8988T (cell line): ENCODE results near the gene EPHA2.
"Not testable (repeated sequence)": the region's sequence is repeated elsewhere in the genome, so short reads cannot be mapped to it uniquely, and the experiment has no call there.

Experiments used
- DNase-seq: peaks from one replicate; pipeline ENCODE4 v3.0.0; 2011

EPHA2 gene

DNA sequence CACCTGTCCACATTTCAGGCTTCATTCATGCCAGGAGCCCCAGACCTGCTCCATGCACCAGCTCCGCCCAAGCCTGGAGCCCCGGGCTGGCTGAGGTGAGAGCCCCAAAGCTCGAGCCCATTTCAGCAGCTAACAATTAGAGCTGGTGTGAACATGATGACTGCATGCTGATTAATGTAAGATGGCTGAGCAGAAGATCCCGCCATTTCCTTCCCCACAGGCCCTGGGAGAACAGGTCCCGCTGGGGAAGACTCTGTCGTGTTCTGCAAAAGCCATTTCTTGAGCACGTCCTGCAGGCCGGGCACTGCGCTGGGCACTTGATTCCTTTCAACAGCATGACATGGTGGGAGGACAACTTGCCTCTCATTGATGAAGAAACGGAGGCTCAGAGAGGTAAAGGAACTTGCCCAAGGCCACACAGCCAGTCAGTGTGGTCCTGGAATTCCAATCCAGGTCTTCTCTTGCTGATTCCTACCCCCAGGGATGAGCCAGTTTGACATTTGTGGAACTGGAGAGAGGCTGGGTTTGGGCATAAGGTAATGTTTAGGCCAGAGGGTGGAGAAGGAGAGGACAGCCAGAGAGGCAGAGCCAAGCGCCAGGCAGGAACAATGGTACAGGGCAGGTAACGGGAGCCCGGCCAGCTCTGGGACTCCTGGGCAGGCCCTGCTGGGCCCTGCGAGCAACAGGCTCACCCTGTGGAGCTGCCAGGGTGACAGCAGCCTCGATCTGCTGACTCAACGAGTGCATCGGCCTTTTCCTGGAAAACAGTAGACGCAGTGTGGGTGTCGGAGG, 28.1 kb upstream of the EPHA2 start:
- no peak for DNase-seq

DNA sequence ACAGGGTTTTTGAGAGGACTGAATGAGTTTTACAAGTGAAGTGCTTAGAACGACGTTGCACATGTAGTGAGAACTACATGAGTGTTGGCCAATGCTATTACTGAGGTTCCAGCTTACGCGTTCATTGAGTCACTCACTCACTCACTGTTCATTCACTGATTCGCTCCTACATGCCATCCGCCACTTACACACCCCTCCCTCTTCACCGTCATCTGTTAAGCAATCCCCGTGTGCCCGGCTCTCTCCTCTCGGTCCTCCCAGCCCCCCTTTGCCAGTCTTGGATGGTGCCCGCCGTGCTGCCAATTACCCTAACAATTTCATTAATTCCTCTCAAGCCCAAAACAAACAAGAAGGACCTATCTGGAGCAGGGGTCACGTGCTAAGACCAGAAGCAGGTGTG, 27.3 kb upstream of the EPHA2 start:
- DNase-seq = no peak

DNA sequence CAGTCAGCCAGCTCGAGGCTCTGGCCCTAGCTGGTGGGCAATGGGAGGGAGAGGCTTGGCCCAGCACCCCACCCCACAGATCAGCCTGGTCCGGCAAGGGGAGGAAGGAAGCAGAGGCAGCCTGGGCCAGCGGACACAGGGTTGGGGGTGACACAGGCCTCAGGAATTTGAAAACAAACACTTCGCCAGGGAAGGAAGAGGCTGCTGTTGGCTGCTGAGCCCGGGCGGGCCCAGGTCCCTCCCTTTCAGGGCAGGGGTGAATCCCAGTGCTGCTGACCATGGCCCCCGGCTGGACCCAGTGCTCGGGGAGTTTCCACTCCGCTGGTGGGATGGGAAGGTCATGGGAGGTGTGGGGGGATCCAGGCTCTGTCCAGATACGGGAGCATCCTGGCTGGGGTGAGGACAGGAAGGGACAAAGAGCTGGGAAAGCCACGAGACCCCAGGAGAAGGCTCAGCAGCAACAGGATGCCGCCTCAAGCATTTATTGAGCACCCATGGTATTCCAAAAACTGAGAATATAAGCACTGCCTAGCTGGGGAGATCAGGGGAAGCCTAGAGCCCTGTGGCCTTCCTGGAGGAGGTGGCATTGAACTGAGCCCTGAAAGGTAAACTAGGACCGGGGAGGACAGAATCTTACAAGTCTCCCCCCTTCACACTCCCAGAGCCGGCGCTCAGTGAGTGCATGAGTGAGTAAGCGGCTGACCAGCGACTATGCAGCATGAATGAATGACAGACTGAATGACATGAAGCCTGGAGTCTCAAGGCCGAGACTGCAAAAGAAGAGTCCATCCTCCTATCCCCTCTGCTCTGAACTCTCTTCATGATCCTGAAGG, 26.2 kb upstream of the EPHA2 start:
- peak; percentile 58 for DNase-seq

DNA sequence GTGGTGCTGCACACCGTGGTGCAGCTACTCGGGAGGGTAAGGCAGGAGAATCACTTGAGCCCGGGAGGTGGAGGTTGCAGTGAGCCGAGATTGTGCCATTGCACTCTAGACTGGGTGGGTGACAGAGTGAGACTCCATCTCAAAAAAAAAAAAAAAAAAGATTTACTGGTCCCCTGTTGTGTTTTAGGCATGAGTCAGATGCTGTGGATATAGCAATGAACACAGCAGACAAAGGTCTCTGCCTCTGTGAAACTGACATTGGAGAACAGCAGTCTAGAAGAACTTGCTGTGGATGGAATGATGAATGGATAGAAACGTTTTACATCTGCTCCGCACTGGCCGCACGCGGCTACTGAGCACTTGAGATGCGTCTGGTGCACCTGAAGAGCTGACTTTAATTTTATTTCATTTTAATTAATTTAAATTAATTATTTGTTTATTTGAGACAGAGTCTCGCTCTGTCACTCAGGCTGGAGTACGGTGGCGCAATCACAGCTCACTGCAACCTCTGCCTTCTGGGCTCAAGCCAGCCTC, 24.5 kb upstream of the EPHA2 start:
- DNase-seq = no peak

DNA sequence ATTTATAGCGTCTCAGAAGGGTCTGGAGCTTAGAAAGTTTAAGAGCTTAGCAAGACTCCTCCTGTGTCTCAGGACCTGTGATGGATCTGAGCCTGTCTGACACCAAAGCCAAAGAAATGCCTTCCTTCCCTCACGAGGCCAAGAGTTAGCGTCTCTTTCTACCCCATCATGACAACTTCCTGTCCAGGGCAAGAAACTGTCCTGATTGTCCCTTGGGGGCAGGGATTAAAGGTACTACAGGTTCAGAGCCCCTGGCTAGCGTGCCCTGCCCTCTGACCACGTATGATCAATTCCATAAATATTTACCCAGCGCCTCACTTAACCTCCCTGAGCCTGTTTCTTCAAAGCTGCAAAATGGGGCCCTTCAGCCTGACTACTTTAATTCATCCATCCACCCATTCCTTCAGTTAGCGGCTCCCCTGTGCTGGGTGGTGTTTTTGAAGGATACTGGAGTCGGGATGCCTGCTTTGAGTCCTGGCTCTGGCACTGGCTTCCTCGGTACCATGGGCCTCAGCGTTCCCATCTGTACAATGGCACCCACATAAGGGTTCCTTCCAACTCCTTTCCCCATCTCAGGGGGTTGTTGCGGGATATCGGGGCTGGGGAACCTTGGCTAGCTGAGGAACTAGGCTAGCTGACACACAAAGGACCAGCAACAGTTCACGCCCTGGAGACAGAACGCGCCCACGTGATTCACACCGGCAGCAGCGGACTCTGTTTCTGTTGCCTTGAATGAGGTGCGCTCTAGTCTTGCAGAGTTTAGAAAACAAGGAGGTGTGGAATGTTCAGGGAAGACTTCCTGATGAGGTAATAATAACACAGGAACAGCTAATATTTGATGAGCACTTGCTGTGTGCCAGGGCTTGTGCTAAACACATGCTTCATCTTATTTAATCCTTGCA, 23.0 kb upstream of the EPHA2 start:
- no peak for DNase-seq

DNA sequence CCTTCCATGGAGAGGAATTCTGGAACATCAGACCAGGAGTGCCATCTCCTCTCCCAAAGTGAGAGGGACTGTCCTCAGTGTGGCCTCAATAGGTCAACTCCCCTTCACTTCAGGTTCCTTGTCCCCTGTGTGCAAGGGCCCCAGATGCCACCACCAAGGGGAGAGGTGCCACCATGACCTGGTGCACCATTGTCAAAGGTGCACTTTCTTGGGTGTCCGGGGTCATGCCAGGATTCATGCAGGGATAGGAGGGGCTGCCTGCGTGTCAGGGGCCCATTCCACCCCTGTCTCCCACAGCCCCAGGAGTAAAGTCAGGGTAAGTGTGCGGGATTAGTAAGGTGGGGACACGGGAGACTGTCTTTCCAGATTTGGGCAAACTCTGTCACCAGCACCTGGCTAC, 21.4 kb upstream of the EPHA2 start:
- DNase-seq = no peak

DNA sequence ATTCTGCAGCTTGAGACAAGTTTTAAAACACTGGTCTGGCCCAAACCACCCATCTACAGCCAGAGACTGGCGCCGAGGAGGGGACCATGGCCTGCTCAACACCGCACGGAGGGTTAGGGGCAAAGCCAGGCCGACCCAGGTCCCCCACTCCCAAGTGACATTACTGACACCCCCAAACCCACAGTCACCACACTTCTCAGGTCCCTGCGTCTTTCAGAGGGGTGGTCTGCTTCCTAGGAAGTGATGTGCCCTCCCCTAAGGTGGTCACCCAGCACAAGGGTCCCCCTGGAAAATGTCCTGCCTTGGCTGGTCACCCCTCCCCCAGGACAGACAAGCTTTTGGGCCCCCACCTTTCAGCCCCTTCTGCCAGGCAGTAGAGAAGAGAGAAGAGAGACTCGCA, 20.8 kb upstream of the EPHA2 start:
- DNase-seq = no peak

DNA sequence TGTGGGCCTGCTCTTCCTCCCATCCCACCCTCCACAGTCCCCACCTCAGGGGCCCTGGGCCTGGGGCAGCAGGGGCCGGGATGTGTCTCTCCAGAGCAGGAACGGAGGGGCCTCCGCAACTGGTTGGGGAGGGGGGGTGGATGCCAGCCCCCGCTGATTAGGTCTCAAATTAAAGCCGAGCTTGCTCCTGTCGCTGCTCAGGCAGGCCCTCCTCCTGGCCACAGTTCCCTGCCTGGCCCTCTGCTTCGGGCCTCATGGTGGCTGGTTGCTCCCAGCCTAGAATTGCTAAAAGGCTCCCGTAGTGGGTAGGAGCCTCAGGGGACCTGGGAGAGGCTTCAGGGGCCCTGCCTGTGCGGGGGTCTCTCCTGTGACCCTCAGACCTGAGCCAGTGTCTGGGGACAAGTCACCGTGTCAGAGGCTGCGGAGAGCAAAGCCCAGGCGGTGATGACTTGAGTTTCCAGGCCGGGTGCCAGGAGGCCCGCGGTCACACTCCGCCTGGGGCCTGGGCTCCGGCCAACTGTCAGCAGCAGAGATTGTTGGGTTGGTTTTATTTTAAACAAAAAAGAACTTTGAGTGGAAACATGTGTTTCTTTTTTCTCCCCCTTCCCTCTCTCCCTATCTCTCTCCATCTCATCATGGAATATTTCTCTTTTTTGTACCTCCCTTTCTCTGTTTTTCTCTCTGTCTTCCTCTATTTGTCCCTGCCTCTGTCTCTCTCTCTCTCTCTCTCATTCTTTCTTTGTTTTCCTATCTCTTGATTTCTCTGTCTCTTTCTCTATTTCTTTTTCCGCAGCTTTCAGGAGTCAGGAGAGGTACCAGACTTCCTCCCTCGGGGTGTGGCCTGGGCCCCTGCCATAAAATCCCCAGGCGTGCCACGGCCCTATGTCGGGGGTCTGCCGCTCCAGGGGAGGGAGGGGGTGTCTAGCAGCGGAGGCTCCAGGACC, 20.0 kb upstream of the EPHA2 start:
- DNase-seq = no peak

DNA sequence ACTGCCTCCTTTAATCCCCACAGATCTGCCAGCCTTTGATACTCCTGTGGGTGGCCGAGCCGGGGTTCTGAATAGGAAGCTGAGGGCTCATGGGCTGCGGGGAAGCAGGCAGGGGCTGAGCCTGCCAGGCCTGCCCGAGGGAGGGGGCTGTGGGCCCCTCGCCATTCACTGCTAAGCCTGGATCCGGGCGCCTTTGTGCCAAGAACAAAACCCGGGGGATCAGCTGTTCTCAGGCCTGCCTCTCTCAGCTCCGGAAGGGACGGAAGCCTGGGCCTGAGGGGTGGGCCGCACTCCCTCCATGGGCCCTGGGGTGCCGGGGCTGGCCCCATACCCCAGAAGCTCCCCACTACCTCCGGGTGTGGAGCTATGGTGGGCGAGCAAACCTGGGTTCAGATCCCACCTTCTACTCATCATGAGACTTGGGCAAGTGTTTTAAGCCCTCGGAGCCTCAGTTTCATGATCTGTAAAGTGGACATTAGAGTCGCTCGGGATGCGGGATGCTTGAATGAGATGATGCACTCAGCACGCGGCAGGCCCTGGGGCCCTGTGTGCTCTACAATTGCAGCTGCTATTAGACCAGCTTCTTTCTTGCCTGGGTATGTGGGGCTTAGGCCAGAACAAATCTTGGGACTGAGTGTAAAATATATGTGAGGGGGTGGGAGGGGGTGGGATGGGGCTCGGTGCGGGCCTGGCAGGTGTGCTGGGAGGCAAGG, 19.2 kb upstream of the EPHA2 start:
- DNase-seq = no peak

DNA sequence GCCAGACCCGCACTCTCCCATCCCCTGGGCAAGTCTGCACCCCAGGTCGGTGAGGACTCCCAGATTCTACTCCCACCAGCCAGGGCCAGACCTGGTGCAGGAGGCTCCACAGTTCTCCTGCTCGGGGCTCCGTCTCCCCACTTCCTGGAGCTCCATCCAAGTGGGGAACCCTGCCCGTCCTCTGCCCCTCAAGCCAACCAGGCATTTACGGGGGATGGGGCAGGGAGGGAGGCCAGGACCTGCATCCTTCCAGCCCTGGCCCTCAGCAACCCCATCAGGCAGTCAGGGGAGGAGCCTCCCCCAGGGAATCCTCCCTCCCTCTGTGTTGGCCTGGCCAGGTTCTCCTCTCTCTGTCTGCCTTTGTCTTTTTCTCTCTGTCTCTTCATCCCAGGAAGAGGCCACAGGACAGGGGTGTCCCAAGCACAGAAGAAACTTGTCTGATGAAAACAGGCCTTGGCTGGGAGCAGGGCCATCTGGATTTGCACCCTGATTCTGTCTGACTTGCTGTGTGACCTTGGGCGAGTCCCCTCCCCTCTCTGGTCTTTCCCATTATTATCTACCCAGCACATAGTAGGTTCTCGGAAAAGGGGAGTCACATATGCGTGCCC, 18.5 kb upstream of the EPHA2 start:
- no peak for DNase-seq

DNA sequence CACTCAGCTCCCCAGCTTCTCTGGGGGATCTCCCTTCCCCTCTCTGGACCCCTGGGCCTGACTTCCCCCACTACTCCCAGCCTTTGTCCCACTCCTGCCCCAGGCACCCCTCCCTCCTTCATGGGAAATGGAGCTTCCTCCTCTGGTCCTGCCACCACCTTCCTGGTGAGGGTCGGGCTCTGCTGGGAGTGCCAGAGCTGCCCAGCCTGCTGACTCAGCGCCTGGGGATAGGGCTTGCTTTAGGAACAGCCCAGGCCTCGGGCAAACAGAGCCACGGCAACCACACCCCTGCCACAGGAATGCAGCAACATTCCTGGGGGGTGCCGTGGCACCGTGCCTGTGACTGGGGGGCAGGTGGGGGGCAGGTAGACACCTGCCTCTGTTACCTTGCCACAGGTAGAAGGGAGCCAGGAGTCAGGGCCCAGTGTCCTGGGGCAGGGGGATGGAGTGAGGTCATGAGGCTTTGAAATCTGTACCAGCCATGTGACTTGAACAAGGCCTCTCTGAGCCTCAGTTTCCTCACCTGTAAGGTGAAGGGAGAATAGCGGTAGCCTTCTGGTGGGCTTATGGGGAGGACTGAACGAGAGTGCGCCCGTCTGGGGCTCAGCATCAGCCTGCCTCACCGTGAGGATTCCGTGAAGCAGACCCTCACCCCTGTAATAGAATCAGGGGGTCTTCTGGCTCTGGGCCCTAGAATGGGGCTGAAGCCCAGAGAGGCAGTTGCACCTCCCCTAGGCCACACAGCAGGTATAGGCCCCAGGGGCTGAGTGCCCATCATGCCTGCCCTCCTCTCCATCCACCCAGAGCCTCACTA, 17.8 kb upstream of the EPHA2 start:
- DNase-seq = peak; percentile 70

DNA sequence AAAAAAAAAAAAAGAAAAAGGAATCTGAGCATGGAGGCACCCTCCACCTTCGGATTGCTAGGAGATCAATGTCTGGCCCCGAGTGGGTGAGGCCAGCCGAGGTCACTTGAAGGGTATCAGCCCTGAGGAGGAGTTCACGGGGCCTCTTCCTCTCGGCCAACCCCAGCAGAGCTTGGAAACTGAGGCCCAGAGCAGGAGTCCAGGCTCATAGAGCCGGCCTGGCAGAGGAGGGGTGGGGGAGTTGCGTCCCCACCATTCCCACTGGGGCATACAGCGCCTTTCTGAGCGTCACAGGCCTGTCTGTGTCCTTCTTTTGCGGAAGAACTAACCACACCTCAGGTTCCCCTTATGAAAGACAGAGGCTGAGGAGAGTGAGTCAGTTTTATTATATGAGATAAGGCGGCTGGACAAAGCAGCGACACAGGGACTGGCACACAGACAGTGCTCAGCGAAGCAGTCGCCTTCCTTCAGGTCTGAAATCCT, 17.1 kb upstream of the EPHA2 start:
- no peak for DNase-seq

DNA sequence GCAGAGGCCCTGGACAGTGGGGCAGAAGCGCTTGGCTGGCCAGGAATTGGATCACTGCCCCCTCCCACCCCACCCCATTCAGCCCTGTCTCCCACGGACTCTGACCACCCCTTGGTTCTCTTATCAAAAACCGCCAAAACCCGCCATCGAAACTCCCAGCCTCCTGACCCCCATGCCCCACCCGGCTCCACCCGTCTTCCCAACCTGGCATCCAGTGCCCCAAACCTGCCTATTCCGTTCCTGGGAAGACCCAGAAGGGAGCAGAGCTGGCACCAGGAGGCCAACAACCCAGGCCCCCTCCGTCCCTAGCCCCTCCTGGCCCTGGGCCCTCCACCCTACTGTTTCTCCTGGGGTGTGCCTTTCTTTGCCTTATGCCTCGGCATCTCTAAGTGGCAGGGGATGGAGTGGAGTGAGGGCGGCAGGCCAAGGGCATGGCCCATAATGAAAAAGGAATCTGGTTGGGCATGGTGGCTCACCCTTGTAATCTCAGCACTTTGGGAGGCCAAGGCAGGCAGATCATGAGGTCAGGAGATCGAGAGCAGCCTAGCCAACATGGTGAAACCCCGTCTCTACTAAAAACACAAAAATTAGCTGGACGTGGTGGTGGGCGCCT, 16.5 kb upstream of the EPHA2 start:
- no peak for DNase-seq

DNA sequence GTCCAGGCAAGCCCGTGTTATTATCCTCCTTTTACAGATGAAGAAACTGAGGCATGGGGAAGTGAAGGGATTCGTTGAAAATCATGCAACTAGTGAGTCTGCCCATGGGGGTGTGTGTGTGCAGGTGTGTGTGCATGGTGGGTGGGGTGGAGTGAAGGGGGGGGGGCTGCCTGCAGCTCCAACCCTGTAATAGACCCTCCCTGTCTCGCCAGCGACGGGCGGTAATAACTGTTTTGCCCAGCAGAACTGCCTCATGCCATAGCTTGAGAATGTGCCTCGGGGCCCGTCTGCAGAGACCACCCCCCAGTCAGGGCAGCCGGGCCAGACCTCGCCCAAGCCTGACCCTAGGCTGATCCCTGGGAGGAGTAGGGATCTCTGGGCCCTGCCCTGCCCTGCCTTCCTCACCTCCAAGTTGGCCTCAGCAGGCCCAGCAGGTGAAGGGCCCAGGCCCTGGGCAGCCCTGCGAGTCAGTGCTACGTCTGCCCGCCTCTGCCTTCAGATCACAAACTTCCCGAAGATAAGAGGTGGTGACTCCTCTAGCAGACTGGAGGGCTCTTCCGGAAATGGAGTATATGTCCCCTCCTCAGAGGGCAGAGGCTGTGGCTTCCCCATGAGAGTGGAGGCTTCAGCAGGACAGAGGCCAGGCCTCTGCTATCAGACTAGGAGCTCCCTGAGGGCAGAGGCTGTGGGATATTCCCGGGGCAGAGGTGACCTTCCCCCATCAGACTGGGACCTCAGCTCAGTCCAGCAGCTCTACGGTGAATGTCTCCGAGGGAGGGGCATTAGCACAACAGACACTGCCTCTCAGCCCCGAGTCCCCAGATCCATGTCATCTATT, 15.7 kb upstream of the EPHA2 start:
- no peak for DNase-seq

DNA sequence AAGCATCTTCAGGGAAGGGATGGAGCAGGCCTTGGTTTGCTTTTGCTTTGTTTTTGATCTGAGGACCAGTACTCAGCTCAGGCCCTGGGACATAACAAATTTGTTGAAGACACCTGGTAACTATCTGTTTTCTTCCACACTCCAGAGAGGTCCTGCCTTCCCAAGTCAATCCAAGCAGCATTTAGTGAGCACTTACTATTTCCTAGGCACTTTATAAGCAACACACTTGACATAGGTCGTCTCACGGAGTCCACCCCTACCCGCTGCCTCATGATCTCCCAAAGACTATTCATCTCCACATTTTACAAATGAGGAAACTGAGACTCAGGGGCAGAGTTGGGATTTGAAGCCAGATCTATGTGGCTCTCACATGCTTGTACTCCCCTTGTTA, 14.4 kb upstream of the EPHA2 start:
- DNase-seq = no peak

DNA sequence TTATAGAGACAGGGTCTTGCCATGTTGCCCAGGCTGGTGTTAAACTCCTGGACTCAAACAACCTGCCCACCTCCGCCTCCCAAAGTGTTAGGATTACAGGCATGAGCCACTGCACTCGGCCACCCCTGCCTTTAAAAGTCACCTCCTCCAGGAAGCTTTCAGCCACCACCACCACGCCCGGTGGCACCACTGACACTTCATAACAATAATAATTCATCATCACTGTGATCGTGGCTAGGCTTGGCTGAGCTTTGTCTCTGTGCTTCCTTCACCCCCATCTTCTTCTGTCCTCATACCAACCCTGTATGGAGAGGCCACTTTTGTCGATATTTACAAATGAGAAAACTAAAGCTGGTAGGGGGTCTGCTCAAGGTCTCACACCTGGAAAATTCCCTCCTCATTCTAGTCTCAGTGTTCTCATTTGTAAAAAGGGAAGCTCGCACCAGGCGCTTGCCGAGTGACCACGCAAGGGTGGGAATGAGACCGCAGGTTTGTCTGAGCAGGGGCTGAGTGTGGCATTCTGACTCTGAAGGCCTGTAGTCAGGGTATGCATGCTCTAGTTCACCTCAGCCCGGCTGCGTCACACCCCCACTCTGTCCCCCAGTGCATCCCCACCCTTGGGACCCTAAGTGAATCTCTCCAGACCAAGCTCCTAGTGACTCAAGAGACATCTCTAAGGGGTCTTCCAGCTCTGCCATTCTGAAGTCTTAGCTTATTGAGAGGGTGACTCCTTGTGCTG, 12.9 kb upstream of the EPHA2 start:
- no peak for DNase-seq

DNA sequence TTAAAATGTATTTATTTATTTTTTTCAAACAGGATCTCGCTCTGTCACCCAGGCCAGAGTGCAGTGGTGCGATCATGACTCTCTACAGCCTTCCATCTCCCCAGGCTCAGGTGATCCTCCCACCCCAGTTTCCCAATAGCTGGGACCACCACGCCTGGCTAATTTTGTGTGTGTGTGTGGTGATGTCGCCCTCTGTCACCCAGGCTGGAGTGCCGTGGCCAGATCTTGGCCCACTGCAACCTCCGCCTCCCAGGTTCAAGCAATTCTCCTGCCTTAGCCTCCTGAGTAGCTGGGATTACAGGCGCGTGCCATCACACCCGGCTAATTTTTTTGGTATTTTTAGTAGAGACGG, 12.3 kb upstream of the EPHA2 start:
- DNase-seq = not testable (repeated sequence)
